ENCODE data around the gene IL17RD. TPM values are rescaled to one million over a fixed set of nuclear protein-coding genes. Genes with fewer than 3 reads are reported as not detected.

The IL17RD gene
- total RNA-seq, 4 donors from 2014 or later: 0.52 to 1.4 (median 0.90) TPM

DNA sequence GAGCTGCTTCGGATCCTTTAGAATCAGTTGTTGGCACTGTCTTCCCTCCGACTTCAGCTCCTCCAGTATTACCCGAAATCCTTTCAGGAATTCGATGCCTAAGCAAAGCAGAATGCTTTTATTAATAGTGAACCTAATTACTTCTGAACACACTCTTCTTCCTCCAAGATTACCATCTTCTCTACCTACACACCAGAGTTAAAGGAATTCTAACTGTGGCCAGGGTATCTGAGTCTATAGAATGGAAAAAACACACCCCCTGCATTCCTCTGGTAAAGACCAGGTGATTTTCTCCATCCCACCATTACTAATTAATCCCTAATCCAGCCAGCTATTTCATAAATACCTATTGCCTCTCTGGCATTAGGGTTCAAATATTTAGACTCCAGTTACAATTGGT lies 54.9 kb downstream of the IL17RD start:
- in situ Hi-C loops (cut with MboI; ENCODE audit: low sequenced_read_pairs in 4 of 4) (no loop called here), intact Hi-C loops (cut with DNase I; ENCODE audit: low total_unique reads) (no loop called here)
- peaks cover 0 to 7% (median 0%) of the 10 kb centered on the region in 3 donors for H3K27me3 ChIP-seq
- H3K9me3 ChIP-seq: no peaks in the 10 kb centered on the region
- ATAC-seq (no peak), DNase-seq (no peak)
- no peaks in the 10 kb centered on the region for H3K36me3 ChIP-seq
- no peak overlapping the region for H3K4me3 ChIP-seq
- TF ChIP-seq POLR2A (IDR thresholded peaks at IDR 0.05): no peak
- TF ChIP-seq, protein P1, sequence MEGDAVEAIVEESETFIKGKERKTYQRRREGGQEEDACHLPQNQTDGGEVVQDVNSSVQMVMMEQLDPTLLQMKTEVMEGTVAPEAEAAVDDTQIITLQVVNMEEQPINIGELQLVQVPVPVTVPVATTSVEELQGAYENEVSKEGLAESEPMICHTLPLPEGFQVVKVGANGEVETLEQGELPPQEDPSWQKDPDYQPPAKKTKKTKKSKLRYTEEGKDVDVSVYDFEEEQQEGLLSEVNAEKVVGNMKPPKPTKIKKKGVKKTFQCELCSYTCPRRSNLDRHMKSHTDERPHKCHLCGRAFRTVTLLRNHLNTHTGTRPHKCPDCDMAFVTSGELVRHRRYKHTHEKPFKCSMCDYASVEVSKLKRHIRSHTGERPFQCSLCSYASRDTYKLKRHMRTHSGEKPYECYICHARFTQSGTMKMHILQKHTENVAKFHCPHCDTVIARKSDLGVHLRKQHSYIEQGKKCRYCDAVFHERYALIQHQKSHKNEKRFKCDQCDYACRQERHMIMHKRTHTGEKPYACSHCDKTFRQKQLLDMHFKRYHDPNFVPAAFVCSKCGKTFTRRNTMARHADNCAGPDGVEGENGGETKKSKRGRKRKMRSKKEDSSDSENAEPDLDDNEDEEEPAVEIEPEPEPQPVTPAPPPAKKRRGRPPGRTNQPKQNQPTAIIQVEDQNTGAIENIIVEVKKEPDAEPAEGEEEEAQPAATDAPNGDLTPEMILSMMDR (IDR thresholded peaks at IDR 0.05 in 4 of 5, conservative IDR thresholded peaks at IDR 0.05 in 1 of 5): no peak
- H3K4me1 ChIP-seq: no peaks in the 10 kb centered on the region
- no peak overlapping the region for H3K27ac ChIP-seq

DNA sequence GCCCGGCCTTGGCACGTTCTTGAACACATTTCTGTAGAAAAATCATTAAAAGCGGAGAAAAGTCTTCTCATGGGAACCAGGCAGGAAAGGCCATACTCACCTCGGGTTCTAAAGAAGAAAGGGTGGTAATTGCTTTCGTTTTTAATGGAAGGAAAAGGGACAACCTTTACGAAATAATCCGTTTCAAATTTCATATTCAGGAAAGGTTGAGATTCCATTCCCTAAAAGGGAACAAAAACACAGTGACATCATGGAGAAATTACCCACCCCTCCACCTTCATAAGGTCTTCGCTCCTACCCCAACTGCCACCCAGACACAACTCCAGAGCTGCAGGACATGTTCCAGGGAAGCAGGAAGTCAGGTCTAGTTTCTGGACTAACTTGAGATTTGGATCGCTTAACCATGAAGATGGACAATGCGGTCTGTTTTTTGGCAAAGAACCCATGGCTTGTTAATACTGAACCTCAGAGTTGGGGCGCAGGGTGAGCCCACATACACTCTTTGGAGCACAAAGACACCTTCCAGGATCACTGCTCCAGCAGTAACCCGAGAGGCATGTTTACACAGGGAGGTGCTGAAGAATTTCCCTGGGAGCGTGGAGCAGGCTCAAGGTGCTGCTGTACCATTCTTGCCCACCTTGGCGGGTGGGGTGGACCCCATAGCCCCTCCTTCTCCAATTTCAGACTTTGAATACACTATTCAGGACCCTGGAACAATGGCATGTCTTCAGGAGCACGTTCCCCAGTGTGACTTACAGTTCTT lies 55.5 kb downstream of the IL17RD start:
- intact Hi-C loops (cut with DNase I; ENCODE audit: low total_unique reads): no loop called here
- TF ChIP-seq POLR2A (IDR thresholded peaks at IDR 0.05): no peak
- TF ChIP-seq, protein P1 (IDR thresholded peaks at IDR 0.05 in 4 of 5, conservative IDR thresholded peaks at IDR 0.05 in 1 of 5): no peak
- DNase-seq (no peak), ATAC-seq (no peak)
- H3K9me3 ChIP-seq: no peaks in the 10 kb centered on the region
- in situ Hi-C loops (cut with MboI; ENCODE audit: low sequenced_read_pairs in 4 of 4): no loop called here
- H3K27ac ChIP-seq: no peak overlapping the region
- no peaks in the 10 kb centered on the region for H3K4me1 ChIP-seq
- H3K4me3 ChIP-seq: no peak overlapping the region
- H3K27me3 ChIP-seq: peaks cover 0 to 7% (median 0%) of the 10 kb centered on the region in 3 donors
- no peaks in the 10 kb centered on the region for H3K36me3 ChIP-seq

DNA sequence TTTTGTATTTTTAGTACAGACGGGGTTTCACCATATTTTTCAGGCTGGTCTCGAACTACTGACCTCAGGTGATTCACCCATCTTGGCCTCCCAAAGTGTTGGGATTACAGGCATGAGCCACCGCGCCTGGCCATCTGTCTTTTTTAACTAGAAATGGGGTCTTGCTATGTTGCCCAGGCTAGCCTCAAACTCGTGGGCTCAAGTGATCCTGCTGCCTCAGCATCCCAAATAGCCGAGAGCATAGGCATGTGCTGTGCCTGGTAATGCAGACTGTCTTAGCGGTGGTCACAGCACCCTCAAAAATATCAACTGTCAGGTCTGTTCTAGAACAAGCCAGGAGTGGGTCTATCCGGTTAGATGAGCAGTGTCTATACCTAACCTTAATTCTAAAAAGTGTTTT lies 56.5 kb downstream of the IL17RD start:
- Histone ChIP-seq H3K27ac (no peak overlapping the region), H3K27me3 (peaks cover 0 to 7% (median 0%) of the 10 kb centered on the region in 3 donors), H3K4me3 (no peak overlapping the region), H3K36me3 (no peaks in the 10 kb centered on the region), H3K9me3 (no peaks in the 10 kb centered on the region), H3K4me1 (no peaks in the 10 kb centered on the region)
- intact Hi-C loops (cut with DNase I; ENCODE audit: low total_unique reads): no loop called here
- TF ChIP-seq POLR2A (IDR thresholded peaks at IDR 0.05): no peak
- TF ChIP-seq, protein P1 (IDR thresholded peaks at IDR 0.05 in 4 of 5, conservative IDR thresholded peaks at IDR 0.05 in 1 of 5): no peak
- in situ Hi-C loops (cut with MboI; ENCODE audit: low sequenced_read_pairs in 4 of 4): no loop called here
- DNase-seq: no peak
- no peak for ATAC-seq

DNA sequence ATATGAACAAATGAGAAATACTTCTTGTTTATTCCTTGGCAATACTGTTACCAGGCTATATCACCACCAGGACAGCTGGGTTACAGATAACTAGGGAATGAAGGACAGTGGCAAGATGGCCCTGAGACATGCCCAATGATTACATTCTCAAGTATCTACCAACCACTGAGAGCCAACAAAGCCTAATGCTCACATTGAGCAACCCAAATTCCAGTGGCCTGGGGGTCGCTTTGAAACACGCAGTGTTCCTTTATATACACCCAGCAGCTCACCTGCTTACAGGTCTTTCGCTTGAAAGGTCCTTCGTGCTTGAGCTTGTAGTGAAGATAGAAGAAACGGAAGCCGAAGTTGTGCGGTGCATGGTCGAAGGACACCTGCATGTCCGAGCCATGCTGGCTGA lies 59.6 kb downstream of the IL17RD start:
- intact Hi-C loops (cut with DNase I; ENCODE audit: low total_unique reads): no loop called here
- no peaks in the 10 kb centered on the region for H3K36me3 ChIP-seq

More for the DNA sequence above, 59.6 kb downstream of the IL17RD start:
- in situ Hi-C loops (cut with MboI; ENCODE audit: low sequenced_read_pairs in 4 of 4): no loop called here
- no peak for DNase-seq
- no peak overlapping the region for H3K27ac ChIP-seq
- no peak for ATAC-seq
- no peak overlapping the region for H3K4me3 ChIP-seq
- no peaks in the 10 kb centered on the region for H3K9me3 ChIP-seq
- H3K4me1 ChIP-seq: no peaks in the 10 kb centered on the region
- TF ChIP-seq, protein P1 (IDR thresholded peaks at IDR 0.05 in 4 of 5, conservative IDR thresholded peaks at IDR 0.05 in 1 of 5): no peak
- no peak for TF ChIP-seq POLR2A (IDR thresholded peaks at IDR 0.05)
- peaks cover 0 to 7% (median 0%) of the 10 kb centered on the region in 3 donors for H3K27me3 ChIP-seq

All from gastrocnemius medialis (tissue), 4 donors.